K562 (cell line): Measurements from ENCODE around the gene ZNF831. TPM values are rescaled to one million over a fixed set of nuclear protein-coding genes. Genes with fewer than 3 reads are reported as not detected.

ENCODE experiments used
- ATAC-seq: fragments of 200-7000 bp; cut with Tn5 transposase; 3 replicates; pipeline ENCODE4 v1.9.1; 2020; ENCODE audit warnings: moderate library complexity
- BruUV-seq: library from RNA; stranded (reverse); fragments of 400-500 nt; replicated peaks from 2 replicates; lab custom pipeline; 2021; lab: Mats Ljungman, UMichigan
- CTCF ChIA-PET: fragments of 300-600 bp; formaldehyde crosslinking; extraction: SDS; loops from one replicate; lab custom pipeline; 2021; ENCODE audit warnings: low intra/inter-chr PET ratio; lab: Yijun Ruan, JAX
- POLR2A ChIA-PET: fragments of 300-600, 350-650 bp; sonication (Branson Sonifier 250); formaldehyde crosslinking; extraction: SDS; loops from one replicate; lab custom pipeline; 2021; ENCODE audit warnings: antibody characterized with exemption, inconsistent platforms; lab: Yijun Ruan, JAX
- DNase-seq, 4 experiments: peaks; one replicate each; pipeline versions ENCODE4 v3.0.0 to v3.0.0-alpha.2; 2011 to 2018; ENCODE audit warnings: low spot score in 3 of 4, mixed read lengths in 3 of 4; ENCODE audit errors: extremely low read depth in 1 of 4
- FAIRE-seq: peaks from 2 replicates; lab custom pipeline; 2011; peaks lifted over from hg19 to GRCh38; lab: Jason Lieb, UNC
- H2AFZ ChIP-seq: 2 replicates; pipeline ENCODE4 v1.6.0; 2011; ENCODE audit warnings: low read depth, low read length, control low read depth, inconsistent platforms
- H3K27ac ChIP-seq: fragments of 200-600 bp; 3 replicates; pipeline ENCODE4 v1.8.0; 2011; ENCODE audit warnings: low read depth, mild to moderate bottlenecking, control low read depth, inconsistent platforms, low read length, moderate library complexity, mixed read lengths; ENCODE audit errors: extremely low read depth
- H3K27me3 ChIP-seq, 2 experiments: fragments of 300-600 bp in 1 of 2; 2 replicates in 1 of 2; 3 replicates in 1 of 2; pipeline versions ENCODE4 v1.6.0 to v1.8.0; 2011; ENCODE audit warnings: inconsistent platforms in 2 of 2, low read length in 2 of 2, mild to moderate bottlenecking in 1 of 2, mixed read lengths in 1 of 2, moderate library complexity in 1 of 2; ENCODE audit not compliant: control insufficient read depth in 2 of 2, insufficient read depth in 2 of 2
- H3K36me3 ChIP-seq: fragments of 300-600 bp; 3 replicates; pipeline ENCODE4 v1.8.0; 2011; ENCODE audit warnings: mild to moderate bottlenecking, low read length, inconsistent platforms; ENCODE audit not compliant: control insufficient read depth, insufficient read depth
- H3K4me1 ChIP-seq, 2 experiments: fragments of 200-600 bp in 1 of 2; replicated peaks in 1 of 2; 2 replicates in 1 of 2; 3 replicates in 1 of 2; pipeline versions ENCODE4 v1.5.1 to v1.8.0; 2011; ENCODE audit warnings: inconsistent platforms in 2 of 2, low read length in 2 of 2, mild to moderate bottlenecking in 1 of 2, mixed read lengths in 1 of 2, moderate library complexity in 1 of 2; ENCODE audit not compliant: control insufficient read depth in 2 of 2, insufficient read depth in 2 of 2
- H3K4me2 ChIP-seq: 2 replicates; pipeline ENCODE4 v1.6.1; 2011; ENCODE audit warnings: low read length, control low read depth, inconsistent platforms, mixed read lengths; ENCODE audit not compliant: insufficient read depth
- H3K4me3 ChIP-seq: fragments of 200-600 bp; sonication (generic), shearing (Covaris generic); 2 replicates; pipeline ENCODE4 v1.5.1; 2016; ENCODE audit warnings: control low read depth, inconsistent platforms
- H3K79me2 ChIP-seq: fragments of 200-600 bp; 3 replicates; pipeline ENCODE4 v1.8.0; 2011; ENCODE audit warnings: low read length, inconsistent platforms; ENCODE audit not compliant: control insufficient read depth, insufficient read depth
- H3K9ac ChIP-seq, 2 experiments: 2 replicates each; pipeline versions ENCODE4 v1.6.0 to v1.6.1; 2011; ENCODE audit warnings: low read depth in 2 of 2, low read length in 2 of 2, control low read depth in 1 of 2, inconsistent platforms in 1 of 2, mild to moderate bottlenecking in 1 of 2, mixed read lengths in 1 of 2; ENCODE audit not compliant: insufficient read depth in 1 of 2
- H3K9me1 ChIP-seq: one replicate; pipeline ENCODE4 v1.6.0; 2011; ENCODE audit warnings: inconsistent platforms, mild to moderate bottlenecking, low read length, moderate library complexity; ENCODE audit not compliant: control insufficient read depth, insufficient read depth
- H3K9me3 ChIP-seq: replicated peaks from 2 replicates; pipeline ENCODE4 v1.5.1; 2011; ENCODE audit warnings: low read depth, low read length, inconsistent platforms; ENCODE audit not compliant: control insufficient read depth, insufficient read depth
- H4K20me1 ChIP-seq: replicated peaks from 2 replicates; pipeline ENCODE4 v1.6.1; 2011; ENCODE audit warnings: low read length, inconsistent platforms, mixed read lengths; ENCODE audit not compliant: control insufficient read depth, insufficient read depth
- BRD9 ChIP-seq: fragments of 450-650 bp; IDR thresholded peaks from 2 replicates; pipeline ENCODE4 v1.6.1; 2018; ENCODE audit warnings: low read depth; ENCODE audit not compliant: partially characterized antibody
- ETV5 ChIP-seq: sonication (generic); formaldehyde crosslinking; IDR thresholded peaks from 2 replicates; pipeline ENCODE4 v1.4.0; 2020; ENCODE audit warnings: low read depth, mild to moderate bottlenecking, missing genetic modification reagents
- FOXO4 ChIP-seq: fragments of 450-650 bp; formaldehyde crosslinking; IDR thresholded peaks from 2 replicates; pipeline ENCODE4 v1.4.0; 2020; ENCODE audit warnings: mild to moderate bottlenecking, moderate library complexity
- POLR2B ChIP-seq: fragments of 450-650 bp; IDR thresholded peaks from 2 replicates; pipeline ENCODE4 v1.6.1; 2018; ENCODE audit warnings: low read depth; ENCODE audit not compliant: partially characterized antibody
- SAFB2 ChIP-seq: fragments of 200-400 bp; formaldehyde crosslinking; IDR thresholded peaks from 2 replicates; pipeline ENCODE4 v1.6.1; 2018; ENCODE audit warnings: borderline replicate concordance, low read length, low read depth, moderate library complexity; ENCODE audit not compliant: severe bottlenecking
- SUPT5H ChIP-seq: fragments of 450-650 bp; IDR thresholded peaks from 2 replicates; pipeline ENCODE4 v1.6.1; 2016
- TARDBP ChIP-seq: fragments of 450-650 bp; IDR thresholded peaks from 2 replicates; pipeline ENCODE4 v1.6.1; 2016
- WGBS: fragments of 100-300 bp; shearing (Covaris generic); methylation state at CpG from one replicate; pipeline ENCODE4 v1.1.6; 2016; ENCODE audit warnings: low coverage, mixed read lengths; ENCODE audit not compliant: insufficient coverage; ENCODE audit errors: missing lambda C conversion rate; 5-methylcytosine and 5-hydroxymethylcytosine counted together
- in situ Hi-C: fragments of 300-500 bp; cut with MboI; formaldehyde crosslinking; loops from 4 replicates; pipeline ENCODE4 v1.15.0; 2018; ENCODE audit warnings: inconsistent platforms, mixed read lengths
- intact Hi-C: fragments of 100-400 bp; cut with micrococcal nuclease; formaldehyde crosslinking; loops from 2 replicates; pipeline ENCODE4 v1.14.2; 2022
- polyA plus RNA-seq, 8 experiments: library from polyadenylated mRNA; depleted of rRNA in 4 of 8; stranded (reverse) in 5 of 8; unstranded in 3 of 8; fragments of >200 nt; fragmentation: Nextera tagmentation in 2 of 8; fragmentation: Illumina TruSeq in 1 of 8; extraction: Ambion mirVana in 2 of 8; extraction: Trizol in 1 of 8; gene quantifications; 2 replicates each; pipeline versions ENCODE4 v1.2.1 to v1.2.3, GENCODE V29; 2011 to 2014; ENCODE audit warnings: inconsistent platforms in 1 of 8, missing spikeins in 1 of 8
- total RNA-seq, 7 experiments: library from RNA; depleted of rRNA in 6 of 7; stranded (reverse); fragments of >200 nt in 6 of 7; fragmentation: Illumina TruSeq in 2 of 7; extraction: Trizol in 2 of 7; gene quantifications; 2 replicates each; pipeline versions ENCODE4 v1.2.1 to v1.2.3, GENCODE V29; 2011 to 2021; ENCODE audit warnings: low replicate concordance in 1 of 7
- TF ChIP-seq, protein P1 (sequence below), 2 experiments: fragments of 450-650 bp in 1 of 2; IDR thresholded peaks; 2 replicates each; pipeline ENCODE4 v1.6.1; 2011 to 2017; ENCODE audit warnings: low read depth in 2 of 2, antibody characterized with exemption in 1 of 2, borderline replicate concordance in 1 of 2, low read length in 1 of 2, mild to moderate bottlenecking in 1 of 2, mixed read lengths in 1 of 2; ENCODE audit not compliant: control insufficient read depth in 1 of 2

The ZNF831 gene
- total and polyA plus RNA-seq, 9 of the 15 experiments (the other 6 are each of a cell fraction or from before 2014, with no cell fraction given), result not detected

DNA sequence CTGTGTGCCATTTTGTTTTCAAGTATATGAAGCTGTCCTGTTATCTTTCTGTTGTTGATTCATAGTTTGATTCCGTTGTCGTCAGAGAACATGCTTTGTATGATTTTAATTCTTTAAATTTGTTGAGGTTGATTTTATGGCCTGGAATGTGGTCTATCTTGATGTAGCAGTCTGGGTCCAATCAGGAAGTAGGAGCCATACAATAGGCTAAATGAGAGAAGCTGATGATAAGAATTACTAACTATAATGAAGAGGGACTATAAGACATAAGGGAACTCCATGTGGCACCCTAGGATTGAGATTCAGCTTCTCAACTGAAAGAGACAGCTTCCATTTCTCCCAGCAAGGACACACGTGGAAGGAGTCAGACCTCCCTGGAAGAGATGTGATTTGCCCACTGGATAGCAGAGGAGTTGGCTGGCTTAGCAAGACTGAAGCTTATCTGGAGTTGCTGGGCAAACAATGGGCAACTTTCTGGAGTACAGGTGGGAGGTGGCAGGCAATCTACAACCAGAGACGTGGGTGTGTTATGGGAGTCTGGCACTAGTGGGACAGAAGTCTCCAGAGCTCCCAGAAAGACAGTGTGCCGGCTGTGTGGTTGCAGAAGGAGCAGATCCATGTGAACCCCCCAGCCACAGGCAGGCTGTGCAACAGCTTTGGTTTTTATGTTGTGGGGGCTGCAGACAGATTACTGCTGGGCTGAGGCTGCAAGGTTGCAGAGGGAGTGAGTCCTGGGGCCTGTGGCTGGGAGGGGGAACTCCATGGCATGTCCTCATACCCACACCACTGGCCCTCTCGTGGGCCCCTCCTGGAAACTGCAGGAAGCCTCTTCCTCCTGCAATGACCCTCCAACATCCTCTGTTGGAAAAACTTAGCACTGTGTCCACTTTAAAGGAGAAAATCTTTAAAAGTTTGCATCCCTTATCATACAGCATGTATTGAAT, 7.1 kb downstream of the ZNF831 start:
- FAIRE-seq, result no peak
- Histone ChIP-seq H4K20me1 (no peaks in the 10 kb centered on the region), H3K27ac (no peak overlapping the region), H2AFZ (no peak overlapping the region), H3K4me2 (no peak overlapping the region), H3K9me3 (no peaks in the 10 kb centered on the region), H3K4me1 (no peaks in the 10 kb centered on the region), H3K9ac (no peak overlapping the region)
- no peak for DNase-seq
- ChIA-PET POLR2A (no interaction called here), CTCF (no interaction called here)
- in situ Hi-C loops (no loop called here), intact Hi-C loops (no loop called here)
- no peak for ATAC-seq
- WGBS, result 0% methylated on average over 6 of the region's 6 CpGs
- TF ChIP-seq BRD9, result no peak
- TF ChIP-seq ETV5 (CRISPR knock-in tag), result no peak
- TF ChIP-seq SUPT5H, result no peak
- no peak for TF ChIP-seq POLR2B
- no peak for TF ChIP-seq TARDBP
- no peak for TF ChIP-seq SAFB2
- TF ChIP-seq, protein P1, sequence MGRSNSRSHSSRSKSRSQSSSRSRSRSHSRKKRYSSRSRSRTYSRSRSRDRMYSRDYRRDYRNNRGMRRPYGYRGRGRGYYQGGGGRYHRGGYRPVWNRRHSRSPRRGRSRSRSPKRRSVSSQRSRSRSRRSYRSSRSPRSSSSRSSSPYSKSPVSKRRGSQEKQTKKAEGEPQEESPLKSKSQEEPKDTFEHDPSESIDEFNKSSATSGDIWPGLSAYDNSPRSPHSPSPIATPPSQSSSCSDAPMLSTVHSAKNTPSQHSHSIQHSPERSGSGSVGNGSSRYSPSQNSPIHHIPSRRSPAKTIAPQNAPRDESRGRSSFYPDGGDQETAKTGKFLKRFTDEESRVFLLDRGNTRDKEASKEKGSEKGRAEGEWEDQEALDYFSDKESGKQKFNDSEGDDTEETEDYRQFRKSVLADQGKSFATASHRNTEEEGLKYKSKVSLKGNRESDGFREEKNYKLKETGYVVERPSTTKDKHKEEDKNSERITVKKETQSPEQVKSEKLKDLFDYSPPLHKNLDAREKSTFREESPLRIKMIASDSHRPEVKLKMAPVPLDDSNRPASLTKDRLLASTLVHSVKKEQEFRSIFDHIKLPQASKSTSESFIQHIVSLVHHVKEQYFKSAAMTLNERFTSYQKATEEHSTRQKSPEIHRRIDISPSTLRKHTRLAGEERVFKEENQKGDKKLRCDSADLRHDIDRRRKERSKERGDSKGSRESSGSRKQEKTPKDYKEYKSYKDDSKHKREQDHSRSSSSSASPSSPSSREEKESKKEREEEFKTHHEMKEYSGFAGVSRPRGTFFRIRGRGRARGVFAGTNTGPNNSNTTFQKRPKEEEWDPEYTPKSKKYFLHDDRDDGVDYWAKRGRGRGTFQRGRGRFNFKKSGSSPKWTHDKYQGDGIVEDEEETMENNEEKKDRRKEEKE (IDR thresholded peaks at IDR 0.05; ENCODE audit: borderline replicate concordance in 1 of 2, control insufficient read depth in 1 of 2, low read depth in 2 of 2, low read length in 1 of 2), result no peak
- no peak for TF ChIP-seq FOXO4 (CRISPR knock-in tag)
- TF ChIP-seq, all 486 proteins: peak for 0
- H3K79me2 ChIP-seq, result no peaks in the 10 kb centered on the region
- H3K27me3 ChIP-seq, result peaks cover 6 to 7% of the 10 kb centered on the region in 2 experiments; a peak in 3 of 5 replicates
- no peak overlapping the region for H3K4me3 ChIP-seq
- no peaks in the 10 kb centered on the region for H3K9me1 ChIP-seq
- H3K36me3 ChIP-seq, result no peaks in the 10 kb centered on the region
- no TSS peak for BruUV-seq
